Caco-2 (cell line): Measurements from ENCODE around the gene KBTBD12. TPM values are rescaled to one million over a fixed set of nuclear protein-coding genes. Genes with fewer than 3 reads are reported as not detected.

Experiments used
- BruUV-seq: library from RNA; stranded (reverse); fragments of 400-500 nt; replicated peaks from 2 replicates; lab custom pipeline; 2021; lab: Mats Ljungman, UMichigan
- CTCF ChIA-PET: fragments of 300-600 bp; sonication (Branson Sonifier 250); formaldehyde crosslinking; loops from one replicate; lab custom pipeline; 2022; ENCODE audit warnings: antibody characterized with exemption; lab: Charles Lee
- POLR2A ChIA-PET: fragments of 300-600 bp; sonication (Branson Sonifier 250); formaldehyde crosslinking; loops from one replicate; lab custom pipeline; 2022; ENCODE audit warnings: antibody characterized with exemption; lab: Charles Lee
- DNase-seq, 2 experiments: peaks; one replicate each; pipeline versions ENCODE4 v3.0.0 to v3.0.0-alpha.2; 2020 to 2022
- H3K27me3 ChIP-seq: replicated peaks from 2 replicates; pipeline ENCODE4 v1.6.0; 2011; ENCODE audit warnings: low read length; ENCODE audit not compliant: control insufficient read depth, insufficient read depth
- H3K36me3 ChIP-seq: 2 replicates; pipeline ENCODE4 v1.5.1; 2011; ENCODE audit warnings: low read length; ENCODE audit not compliant: control insufficient read depth, insufficient read depth
- H3K4me1 ChIP-seq: fragments of 250-450 bp; sonication (Bioruptor Pico); 2 replicates; pipeline ENCODE4 v1.5.1; 2020; ENCODE audit warnings: mild to moderate bottlenecking
- H3K4me3 ChIP-seq: 2 replicates; pipeline ENCODE4 v1.5.1; 2011; ENCODE audit warnings: low read depth, mild to moderate bottlenecking, control low read depth, low read length
- H3K9me3 ChIP-seq: fragments of 250-450 bp; sonication (Bioruptor Pico); 2 replicates; pipeline ENCODE4 v1.5.1; 2020; ENCODE audit warnings: mild to moderate bottlenecking, moderate library complexity
- H3K27ac Mint-ChIP-seq: one replicate; pipeline ENCODE4 v1.8.0; 2022; ENCODE audit warnings: mixed read lengths; ENCODE audit not compliant: unreplicated experiment
- H3K27me3 Mint-ChIP-seq: one replicate; pipeline ENCODE4 v1.8.0; 2022; ENCODE audit warnings: mixed read lengths; ENCODE audit not compliant: insufficient read depth, unreplicated experiment
- H3K36me3 Mint-ChIP-seq: one replicate; pipeline ENCODE4 v1.8.0; 2022; ENCODE audit warnings: mild to moderate bottlenecking, mixed read lengths; ENCODE audit not compliant: insufficient read depth, unreplicated experiment
- H3K4me1 Mint-ChIP-seq: one replicate; pipeline ENCODE4 v1.8.0; 2022; ENCODE audit warnings: low read depth, mixed read lengths; ENCODE audit not compliant: unreplicated experiment
- H3K4me3 Mint-ChIP-seq: one replicate; pipeline ENCODE4 v1.8.0; 2022; ENCODE audit warnings: mild to moderate bottlenecking, moderate library complexity, mixed read lengths; ENCODE audit not compliant: unreplicated experiment
- H3K9me3 Mint-ChIP-seq: one replicate; pipeline ENCODE4 v1.8.0; 2022; ENCODE audit warnings: mixed read lengths; ENCODE audit not compliant: unreplicated experiment
- CTCF ChIP-seq, 2 experiments: fragments of 200-600 bp in 1 of 2; IDR thresholded peaks; 1 replicate in 1 of 2; 2 replicates in 1 of 2; pipeline versions ENCODE4 v1.5.1 to v1.8.0; 2011 to 2022; ENCODE audit warnings: antibody characterized with exemption in 1 of 2, control low read depth in 1 of 2, inconsistent platforms in 1 of 2, low read depth in 1 of 2, low read length in 1 of 2, mild to moderate bottlenecking in 1 of 2, moderate library complexity in 1 of 2; ENCODE audit not compliant: insufficient read depth in 1 of 2, severe bottlenecking in 1 of 2, unreplicated experiment in 1 of 2
- intact Hi-C: fragments of 100-400 bp; cut with micrococcal nuclease; formaldehyde crosslinking; loops from one replicate; pipeline ENCODE4 v1.10.0; 2022; ENCODE audit not compliant: unreplicated experiment
- total RNA-seq: library from RNA; stranded (reverse); gene quantifications from 2 replicates; pipeline ENCODE4 v1.2.3, GENCODE V29; 2022

Gene KBTBD12
- total RNA-seq, 1 experiment from 2014 or later, result not detected

- Mint-ChIP-seq H3K36me3 (no peaks in the 10 kb centered on the region), H3K4me1 (no peaks in the 10 kb centered on the region), H3K4me3 (no peak overlapping the region), H3K27me3 (no peaks in the 10 kb centered on the region), H3K27ac (no peak overlapping the region), H3K9me3 (no peaks in the 10 kb centered on the region)
- no TSS peak for BruUV-seq
- intact Hi-C loops, result no loop called here
- H3K27me3 ChIP-seq, result no peaks in the 10 kb centered on the region
- H3K36me3 ChIP-seq, result no peaks in the 10 kb centered on the region
- ChIA-PET POLR2A (no interaction called here), CTCF (no interaction called here)
- H3K9me3 ChIP-seq, result no peaks in the 10 kb centered on the region
- no peak overlapping the region for H3K4me3 ChIP-seq
- no peak for TF ChIP-seq CTCF (IDR thresholded peaks at IDR 0.05; ENCODE audit: insufficient read depth in 1 of 2, low read depth in 1 of 2, low read length in 1 of 2, severe bottlenecking in 1 of 2, unreplicated experiment in 1 of 2)
- H3K4me1 ChIP-seq, result no peaks in the 10 kb centered on the region
- no peak for DNase-seq
Observed at GRCh38 chr3:127900536-127900935, 14.5 kb upstream of the KBTBD12 start.

- CTCF ChIA-PET, result no interaction called here
- no peak overlapping the region for H3K27ac Mint-ChIP-seq
- H3K27me3 Mint-ChIP-seq, result no peaks in the 10 kb centered on the region
- no peak overlapping the region for H3K4me3 Mint-ChIP-seq
- Histone ChIP-seq H3K9me3 (no peaks in the 10 kb centered on the region), H3K27me3 (no peaks in the 10 kb centered on the region), H3K4me1 (no peaks in the 10 kb centered on the region), H3K36me3 (no peaks in the 10 kb centered on the region), H3K4me3 (no peak overlapping the region)
- H3K4me1 Mint-ChIP-seq, result no peaks in the 10 kb centered on the region
- TF ChIP-seq CTCF (IDR thresholded peaks at IDR 0.05; ENCODE audit: insufficient read depth in 1 of 2, low read depth in 1 of 2, low read length in 1 of 2, severe bottlenecking in 1 of 2, unreplicated experiment in 1 of 2), result no peak
- no peak for DNase-seq
- no peaks in the 10 kb centered on the region for H3K36me3 Mint-ChIP-seq
- intact Hi-C loops, result no loop called here
- H3K9me3 Mint-ChIP-seq, result no peaks in the 10 kb centered on the region
- POLR2A ChIA-PET, result no interaction called here
- no TSS peak for BruUV-seq
Observed at GRCh38 chr3:127902486-127902885, 12.5 kb upstream of the KBTBD12 start.

- intact Hi-C loops, result no loop called here
- Mint-ChIP-seq H3K27ac (no peak overlapping the region), H3K36me3 (no peaks in the 10 kb centered on the region), H3K9me3 (no peaks in the 10 kb centered on the region), H3K4me1 (no peaks in the 10 kb centered on the region), H3K27me3 (no peaks in the 10 kb centered on the region), H3K4me3 (no peak overlapping the region)
- POLR2A ChIA-PET, result no interaction called here
- no peak overlapping the region for H3K4me3 ChIP-seq
- BruUV-seq, result no TSS peak
- CTCF ChIA-PET, result no interaction called here
- no peaks in the 10 kb centered on the region for H3K27me3 ChIP-seq
- H3K9me3 ChIP-seq, result no peaks in the 10 kb centered on the region
- H3K4me1 ChIP-seq, result no peaks in the 10 kb centered on the region
- no peaks in the 10 kb centered on the region for H3K36me3 ChIP-seq
- DNase-seq, result no peak
- TF ChIP-seq CTCF (IDR thresholded peaks at IDR 0.05; ENCODE audit: insufficient read depth in 1 of 2, low read depth in 1 of 2, low read length in 1 of 2, severe bottlenecking in 1 of 2, unreplicated experiment in 1 of 2), result no peak
Observed at GRCh38 chr3:127903611-127904375, 11.2 kb upstream of the KBTBD12 start.
